ENCODE data around the gene HIPK4. TPM values are rescaled to one million over a fixed set of nuclear protein-coding genes. Genes with fewer than 3 reads are reported as not detected.

The HIPK4 gene
- total RNA-seq, 1 donor from 2014 or later = not detected

DNA sequence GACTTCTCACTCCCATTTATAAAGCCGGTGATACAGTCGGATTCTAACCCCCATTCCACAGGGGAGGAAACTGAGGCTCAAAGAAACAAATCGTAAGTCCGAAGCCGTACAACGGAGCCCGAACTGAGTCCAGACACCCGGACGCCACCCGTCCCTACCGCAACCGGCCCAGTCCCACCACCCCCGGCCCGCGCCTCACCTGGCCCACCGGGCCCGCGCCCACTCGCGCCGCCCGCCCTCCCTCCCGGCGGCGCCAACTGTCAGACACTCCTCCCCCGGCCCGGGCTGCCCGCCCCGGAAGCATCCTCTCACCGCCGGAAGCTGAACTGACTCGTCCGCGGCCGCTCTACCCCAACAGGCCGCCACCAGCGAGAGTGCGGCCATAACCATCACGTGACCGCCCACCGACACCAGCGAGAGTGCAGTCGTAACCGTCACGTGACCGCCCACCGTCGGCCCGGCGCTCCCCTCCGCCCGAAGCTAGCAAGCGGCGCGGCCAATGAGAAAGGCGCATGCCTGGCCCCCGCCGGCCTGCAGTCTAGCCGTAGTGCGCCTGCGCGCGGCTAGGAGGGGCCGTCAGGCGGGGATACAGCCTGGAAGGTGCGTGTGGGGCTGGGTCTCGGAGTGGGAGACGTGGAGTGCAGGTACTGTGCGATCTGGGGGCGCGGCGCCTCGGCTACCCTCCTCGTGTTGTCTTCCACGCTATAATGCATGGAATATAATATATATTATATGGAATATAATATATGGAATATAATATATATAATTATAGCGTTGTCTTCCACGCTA lies 41.7 kb downstream of the HIPK4 start, which contains the start of the genes C19orf47 and PLD3:
Gene C19orf47, minus strand, starts transcription at position 273 of the 789 bp plus-strand sequence. CDS start 6,540 bp downstream, outside the sequence.
Gene PLD3, plus strand, starts transcription at position 571 of the 789 bp plus-strand sequence. CDS start 17,789 bp downstream, outside the sequence.
- H4K20me1 ChIP-seq (ENCODE audit: insufficient read depth, low read length) = peaks cover 9% of the 10 kb centered on the region
- no peak for TF ChIP-seq EZH2 (IDR thresholded peaks at IDR 0.05; ENCODE audit: insufficient read depth, low read length)
- TF ChIP-seq, protein P1, sequence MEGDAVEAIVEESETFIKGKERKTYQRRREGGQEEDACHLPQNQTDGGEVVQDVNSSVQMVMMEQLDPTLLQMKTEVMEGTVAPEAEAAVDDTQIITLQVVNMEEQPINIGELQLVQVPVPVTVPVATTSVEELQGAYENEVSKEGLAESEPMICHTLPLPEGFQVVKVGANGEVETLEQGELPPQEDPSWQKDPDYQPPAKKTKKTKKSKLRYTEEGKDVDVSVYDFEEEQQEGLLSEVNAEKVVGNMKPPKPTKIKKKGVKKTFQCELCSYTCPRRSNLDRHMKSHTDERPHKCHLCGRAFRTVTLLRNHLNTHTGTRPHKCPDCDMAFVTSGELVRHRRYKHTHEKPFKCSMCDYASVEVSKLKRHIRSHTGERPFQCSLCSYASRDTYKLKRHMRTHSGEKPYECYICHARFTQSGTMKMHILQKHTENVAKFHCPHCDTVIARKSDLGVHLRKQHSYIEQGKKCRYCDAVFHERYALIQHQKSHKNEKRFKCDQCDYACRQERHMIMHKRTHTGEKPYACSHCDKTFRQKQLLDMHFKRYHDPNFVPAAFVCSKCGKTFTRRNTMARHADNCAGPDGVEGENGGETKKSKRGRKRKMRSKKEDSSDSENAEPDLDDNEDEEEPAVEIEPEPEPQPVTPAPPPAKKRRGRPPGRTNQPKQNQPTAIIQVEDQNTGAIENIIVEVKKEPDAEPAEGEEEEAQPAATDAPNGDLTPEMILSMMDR (IDR thresholded peaks at IDR 0.05; ENCODE audit: insufficient read depth, low read depth, low read length) = no peak
- Mint-ChIP-seq H3K27me3 (ENCODE audit: low read depth, unreplicated experiment) (no peaks in the 10 kb centered on the region), H3K4me1 (ENCODE audit: low read depth, unreplicated experiment) (peaks cover 5% of the 10 kb centered on the region), H3K9me3 (ENCODE audit: unreplicated experiment) (peaks cover 3% of the 10 kb centered on the region), H3K27ac (ENCODE audit: unreplicated experiment) (peak within 1 kb of the TSS; percentile 91), H3K36me3 (ENCODE audit: low read depth, unreplicated experiment) (no peaks in the 10 kb centered on the region), H3K4me3 (ENCODE audit: unreplicated experiment) (peak within 1 kb of the TSS; percentile 95)
- peak within 1 kb of the TSS; percentile 72 for H3K27ac ChIP-seq (ENCODE audit: low read depth, low read length)
- H3K4me3 ChIP-seq (ENCODE audit: insufficient read depth, low read depth, low read length) = peak within 1 kb of the TSS; percentile 88
- peak within 1 kb of the TSS; percentile 90 for H3K9ac ChIP-seq (ENCODE audit: low read length)
- no peaks in the 10 kb centered on the region for H3K9me3 ChIP-seq (ENCODE audit: insufficient read depth, low read depth, low read length)
- FAIRE-seq (no peak), DNase-seq (ENCODE audit: low read depth) (peak; percentile 96)
- no peaks in the 10 kb centered on the region for H3K36me3 ChIP-seq (ENCODE audit: insufficient read depth, low read length)
- H3K4me2 ChIP-seq (ENCODE audit: low read length) = peak within 1 kb of the TSS; percentile 98
- peaks cover 45% of the 10 kb centered on the region for H3K79me2 ChIP-seq (ENCODE audit: insufficient read depth, low read length)
- peaks cover 8% of the 10 kb centered on the region for H3K4me1 ChIP-seq (ENCODE audit: insufficient read depth, low read length)
- no peaks in the 10 kb centered on the region for H3K27me3 ChIP-seq (ENCODE audit: insufficient read depth, low read length)
- H2AFZ ChIP-seq (ENCODE audit: low read depth, low read length) = peak within 1 kb of the TSS; percentile 86

DNA sequence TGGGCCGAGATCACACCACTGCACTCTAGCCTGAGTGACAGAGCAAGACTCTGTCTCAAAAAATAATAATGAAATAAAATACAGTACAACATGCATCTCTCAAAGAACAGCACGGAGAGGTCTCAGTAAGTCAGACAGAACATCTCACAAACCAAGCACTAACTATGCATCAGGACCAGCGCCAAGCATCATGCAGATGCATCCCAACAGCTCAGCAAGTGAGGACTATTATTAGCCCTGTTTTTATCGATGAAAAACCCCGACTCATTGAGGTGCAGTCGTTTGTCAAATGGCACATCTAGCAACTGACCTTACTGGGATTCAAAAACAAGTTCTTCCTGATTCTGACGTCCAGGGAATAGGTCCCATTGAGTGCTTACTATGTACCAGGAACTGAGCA lies 45.6 kb downstream of the HIPK4 start:
- H3K27ac Mint-ChIP-seq (ENCODE audit: unreplicated experiment) = no peak overlapping the region
- Histone ChIP-seq H3K27ac (ENCODE audit: low read depth, low read length) (no peak overlapping the region), H3K9ac (ENCODE audit: low read length) (no peak overlapping the region), H3K4me3 (ENCODE audit: insufficient read depth, low read depth, low read length) (no peak overlapping the region), H3K27me3 (ENCODE audit: insufficient read depth, low read length) (no peaks in the 10 kb centered on the region), H4K20me1 (ENCODE audit: insufficient read depth, low read length) (peaks cover 27% of the 10 kb centered on the region), H2AFZ (ENCODE audit: low read depth, low read length) (no peak overlapping the region), H3K79me2 (ENCODE audit: insufficient read depth, low read length) (peaks cover 54% of the 10 kb centered on the region), H3K4me1 (ENCODE audit: insufficient read depth, low read length) (peaks cover 7% of the 10 kb centered on the region), H3K4me2 (ENCODE audit: low read length) (no peak overlapping the region), H3K36me3 (ENCODE audit: insufficient read depth, low read length) (no peaks in the 10 kb centered on the region), H3K9me3 (ENCODE audit: insufficient read depth, low read depth, low read length) (no peaks in the 10 kb centered on the region)
- H3K27me3 Mint-ChIP-seq (ENCODE audit: low read depth, unreplicated experiment) = no peaks in the 10 kb centered on the region
- DNase-seq (ENCODE audit: low read depth) = no peak
- TF ChIP-seq, protein P1 (IDR thresholded peaks at IDR 0.05; ENCODE audit: insufficient read depth, low read depth, low read length) = no peak
- TF ChIP-seq EZH2 (IDR thresholded peaks at IDR 0.05; ENCODE audit: insufficient read depth, low read length) = no peak
- peaks cover 3% of the 10 kb centered on the region for H3K9me3 Mint-ChIP-seq (ENCODE audit: unreplicated experiment)
- H3K4me1 Mint-ChIP-seq (ENCODE audit: low read depth, unreplicated experiment) = peaks cover 11% of the 10 kb centered on the region
- no peak for FAIRE-seq
- peaks cover 7% of the 10 kb centered on the region for H3K36me3 Mint-ChIP-seq (ENCODE audit: low read depth, unreplicated experiment)
- H3K4me3 Mint-ChIP-seq (ENCODE audit: unreplicated experiment) = no peak overlapping the region
